Mammary epithelial cell (primary cell): ENCODE data around the gene OSBPL9.

Experiments used
- EZH2 ChIP-seq: IDR thresholded peaks from 2 replicates; pipeline ENCODE4 v1.6.1; 2012; ENCODE audit warnings: low read length, inconsistent platforms, borderline replicate concordance
- TF ChIP-seq, protein P1 (sequence below), 2 donors: IDR thresholded peaks in 1 of 2; conservative IDR thresholded peaks in 1 of 2; 2 replicates each; pipeline ENCODE4 v1.5.1; 2011 to 2012; ENCODE audit warnings: inconsistent platforms in 2 of 2, low read length in 2 of 2, mild to moderate bottlenecking in 2 of 2, control low read depth in 1 of 2, low read depth in 1 of 2; ENCODE audit not compliant: insufficient read depth in 1 of 2; ENCODE audit errors: extremely low read depth in 1 of 2

DNA sequence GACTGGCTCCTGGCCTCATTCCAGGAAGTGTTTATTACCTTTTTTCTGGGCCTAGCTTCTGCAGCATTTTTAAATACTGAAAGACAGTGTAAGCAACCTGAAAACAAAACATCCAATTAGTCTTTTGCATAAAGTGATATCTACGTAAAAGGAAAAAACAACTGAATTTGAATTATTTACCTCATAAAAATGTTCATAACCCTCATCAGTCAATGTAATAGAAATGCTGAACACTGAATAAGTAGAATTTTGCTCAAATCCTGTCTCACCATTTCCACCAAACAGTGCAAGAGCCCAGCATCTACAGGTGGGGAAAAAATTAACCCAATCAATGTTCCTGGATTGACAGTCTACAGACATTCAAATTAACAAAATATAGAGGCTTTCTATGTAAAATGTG, 197.6 kb downstream of the OSBPL9 start:
- TF ChIP-seq, protein P1, sequence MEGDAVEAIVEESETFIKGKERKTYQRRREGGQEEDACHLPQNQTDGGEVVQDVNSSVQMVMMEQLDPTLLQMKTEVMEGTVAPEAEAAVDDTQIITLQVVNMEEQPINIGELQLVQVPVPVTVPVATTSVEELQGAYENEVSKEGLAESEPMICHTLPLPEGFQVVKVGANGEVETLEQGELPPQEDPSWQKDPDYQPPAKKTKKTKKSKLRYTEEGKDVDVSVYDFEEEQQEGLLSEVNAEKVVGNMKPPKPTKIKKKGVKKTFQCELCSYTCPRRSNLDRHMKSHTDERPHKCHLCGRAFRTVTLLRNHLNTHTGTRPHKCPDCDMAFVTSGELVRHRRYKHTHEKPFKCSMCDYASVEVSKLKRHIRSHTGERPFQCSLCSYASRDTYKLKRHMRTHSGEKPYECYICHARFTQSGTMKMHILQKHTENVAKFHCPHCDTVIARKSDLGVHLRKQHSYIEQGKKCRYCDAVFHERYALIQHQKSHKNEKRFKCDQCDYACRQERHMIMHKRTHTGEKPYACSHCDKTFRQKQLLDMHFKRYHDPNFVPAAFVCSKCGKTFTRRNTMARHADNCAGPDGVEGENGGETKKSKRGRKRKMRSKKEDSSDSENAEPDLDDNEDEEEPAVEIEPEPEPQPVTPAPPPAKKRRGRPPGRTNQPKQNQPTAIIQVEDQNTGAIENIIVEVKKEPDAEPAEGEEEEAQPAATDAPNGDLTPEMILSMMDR (conservative IDR thresholded peaks at IDR 0.05 in 1 of 2, IDR thresholded peaks at IDR 0.05 in 1 of 2; ENCODE audit: extremely low read depth in 1 of 2, insufficient read depth in 1 of 2, low read depth in 1 of 2, low read length in 2 of 2), result no peak
- no peak for TF ChIP-seq EZH2
